Right lobe of liver (tissue), 6 donors: ENCODE results near the gene CDC16. TPM values are rescaled to one million over a fixed set of nuclear protein-coding genes. Genes with fewer than 3 reads are reported as not detected.

ENCODE experiments used
- ATAC-seq, 4 donors: fragments of 200-7000 bp; cut with Tn5 transposase; one replicate each; pipeline ENCODE4 v1.9.1; 2020; ENCODE audit warnings: mild to moderate bottlenecking in 4 of 4, moderate library complexity in 4 of 4
- DNase-seq, 3 donors: peaks; one replicate each; pipeline ENCODE4 v3.0.0-alpha.2; 2020
- H3K27ac ChIP-seq, 3 donors: fragments of 200-600 bp; one replicate each; pipeline ENCODE4 v1.8.0; 2022
- H3K27me3 ChIP-seq, 2 donors: fragments of 200-600 bp; one replicate each; pipeline ENCODE4 v1.8.0; 2022
- H3K36me3 ChIP-seq, 4 donors: fragments of 200-600 bp; sonication (generic) in 1 of 4; one replicate each; pipeline versions ENCODE4 v1.5.1 to v1.8.0; 2017 to 2022; ENCODE audit warnings: control low read depth in 1 of 4
- H3K4me1 ChIP-seq, 4 donors: fragments of 200-600 bp; sonication (generic) in 1 of 4; one replicate each; pipeline versions ENCODE4 v1.5.1 to v1.8.0; 2017 to 2022; ENCODE audit warnings: control low read depth in 1 of 4
- H3K4me3 ChIP-seq, 3 donors: fragments of 200-600 bp; one replicate each; pipeline ENCODE4 v1.8.0; 2022
- H3K9me3 ChIP-seq, 4 donors: fragments of 200-600 bp; sonication (generic) in 1 of 4; one replicate each; pipeline versions ENCODE4 v1.5.1 to v1.8.0; 2017 to 2022; ENCODE audit warnings: control low read depth in 1 of 4
- POLR2A ChIP-seq: fragments of 450-650 bp; IDR thresholded peaks from one replicate; pipeline ENCODE4 v1.6.1; 2017; ENCODE audit warnings: antibody characterized with exemption, mild to moderate bottlenecking
- WGBS: methylation state at CpG from one replicate; pipeline ENCODE4 v1.1.6; 2018; ENCODE audit warnings: low coverage, low lambda C conversion rate; ENCODE audit not compliant: insufficient coverage; ENCODE audit errors: missing lambda C conversion rate; 5-methylcytosine and 5-hydroxymethylcytosine counted together
- intact Hi-C, 2 donors: fragments of 100-400 bp; cut with DNase I; formaldehyde crosslinking; loops; one replicate each; pipeline versions ENCODE4 v1.11.2 to v1.14.1; 2022
- total RNA-seq, 6 experiments: library from RNA; depleted of rRNA in 2 of 6; stranded (reverse); fragments of >200 nt in 2 of 6; fragmentation: NEBNext Ultra II Directional in 3 of 6; extraction: Animal tissue kit (Norgen Biotek cat#: 25700) in 3 of 6; gene quantifications; one replicate each; pipeline versions ENCODE4 v1.1.0 to v1.2.4, GENCODE V29; 2016 to 2023
- TF ChIP-seq, protein P1 (sequence below), 4 donors: fragments of 200-600 bp in 3 of 4; fragments of 450-650 bp in 1 of 4; IDR thresholded peaks; one replicate each; pipeline versions ENCODE4 v1.5.1 to v1.8.0; 2016 to 2022; ENCODE audit warnings: antibody characterized with exemption in 4 of 4, mild to moderate bottlenecking in 2 of 4
- donor health status: DM: no; HTN: yes; CAD: no.
- donor health status: DM: no; HTN: no; CAD: no.
- donor health status: DM: no; HTN: no; CAD: no.
- donor health status: DM: no; HTN: yes; CAD: no.
- donor health status: DM: no; HTN: yes; CAD: no.

Gene CDC16
- total RNA-seq, 6 experiments from 2014 or later, result 28.4 to 47.6 (median 35.8) TPM

DNA sequence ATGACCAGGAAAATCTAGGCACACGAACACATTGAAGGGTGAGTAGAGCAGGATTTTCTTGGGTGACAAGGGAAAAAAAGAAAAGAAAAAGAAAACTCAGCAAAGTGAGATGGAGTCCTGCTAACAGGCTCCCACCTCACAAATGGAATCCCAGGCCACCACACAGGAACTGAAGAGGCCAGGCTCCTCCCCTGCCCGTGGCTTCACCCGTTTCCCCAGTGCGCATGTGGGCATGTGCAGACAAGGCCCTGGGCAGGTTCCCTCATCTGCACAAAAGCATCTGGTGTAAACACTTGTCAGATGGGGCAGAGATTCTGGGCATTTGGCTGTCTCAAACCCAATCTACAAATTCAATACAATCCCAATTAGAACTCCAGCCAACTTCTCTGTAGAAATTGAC, 31.2 kb upstream of the CDC16 start:
- no peak overlapping the region for H3K27ac ChIP-seq
- no peaks in the 10 kb centered on the region for H3K9me3 ChIP-seq
- no peak overlapping the region for H3K4me3 ChIP-seq
- DNase-seq, result no peak
- ATAC-seq, result no peak
- intact Hi-C loops, result no loop called here
- TF ChIP-seq, protein P1, sequence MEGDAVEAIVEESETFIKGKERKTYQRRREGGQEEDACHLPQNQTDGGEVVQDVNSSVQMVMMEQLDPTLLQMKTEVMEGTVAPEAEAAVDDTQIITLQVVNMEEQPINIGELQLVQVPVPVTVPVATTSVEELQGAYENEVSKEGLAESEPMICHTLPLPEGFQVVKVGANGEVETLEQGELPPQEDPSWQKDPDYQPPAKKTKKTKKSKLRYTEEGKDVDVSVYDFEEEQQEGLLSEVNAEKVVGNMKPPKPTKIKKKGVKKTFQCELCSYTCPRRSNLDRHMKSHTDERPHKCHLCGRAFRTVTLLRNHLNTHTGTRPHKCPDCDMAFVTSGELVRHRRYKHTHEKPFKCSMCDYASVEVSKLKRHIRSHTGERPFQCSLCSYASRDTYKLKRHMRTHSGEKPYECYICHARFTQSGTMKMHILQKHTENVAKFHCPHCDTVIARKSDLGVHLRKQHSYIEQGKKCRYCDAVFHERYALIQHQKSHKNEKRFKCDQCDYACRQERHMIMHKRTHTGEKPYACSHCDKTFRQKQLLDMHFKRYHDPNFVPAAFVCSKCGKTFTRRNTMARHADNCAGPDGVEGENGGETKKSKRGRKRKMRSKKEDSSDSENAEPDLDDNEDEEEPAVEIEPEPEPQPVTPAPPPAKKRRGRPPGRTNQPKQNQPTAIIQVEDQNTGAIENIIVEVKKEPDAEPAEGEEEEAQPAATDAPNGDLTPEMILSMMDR (IDR thresholded peaks at IDR 0.05), result no peak
- no peak for TF ChIP-seq POLR2A
- no peaks in the 10 kb centered on the region for H3K36me3 ChIP-seq
- no peaks in the 10 kb centered on the region for H3K27me3 ChIP-seq
- H3K4me1 ChIP-seq, result no peaks in the 10 kb centered on the region
- WGBS, result 35% methylated on average over 3 of the region's 4 CpGs

- WGBS, result 39% methylated on average over 4 of the region's 4 CpGs
- intact Hi-C loops, result no loop called here
- ATAC-seq (no peak), DNase-seq (no peak)
- Histone ChIP-seq H3K27me3 (no peaks in the 10 kb centered on the region), H3K36me3 (no peaks in the 10 kb centered on the region), H3K4me3 (no peak overlapping the region), H3K9me3 (no peaks in the 10 kb centered on the region), H3K27ac (no peak overlapping the region), H3K4me1 (no peaks in the 10 kb centered on the region)
- TF ChIP-seq, protein P1 (IDR thresholded peaks at IDR 0.05), result no peak
- TF ChIP-seq POLR2A, result no peak
These were observed 29.8 kb upstream of the CDC16 start for GRCh38 chr13:114204894-114205293.

- Histone ChIP-seq H3K4me3 (no peak overlapping the region), H3K9me3 (no peaks in the 10 kb centered on the region), H3K4me1 (no peaks in the 10 kb centered on the region), H3K27ac (no peak overlapping the region), H3K27me3 (no peaks in the 10 kb centered on the region), H3K36me3 (no peaks in the 10 kb centered on the region)
- intact Hi-C loops, result no loop called here
- no peak for TF ChIP-seq POLR2A
- TF ChIP-seq, protein P1 (IDR thresholded peaks at IDR 0.05), result no peak
- ATAC-seq, result no peak
- WGBS, result 51% methylated on average over 6 of the region's 6 CpGs
- DNase-seq, result no peak
These were observed 26.6 kb upstream of the CDC16 start for GRCh38 chr13:114208134-114208533.

GRCh38 chr13:114211446-114212157, 23.1 kb upstream of the CDC16 start:
- WGBS, result 55% methylated on average over 19 of the region's 26 CpGs
- no peaks in the 10 kb centered on the region for H3K4me1 ChIP-seq
- no peaks in the 10 kb centered on the region for H3K36me3 ChIP-seq
- no peaks in the 10 kb centered on the region for H3K27me3 ChIP-seq
- ATAC-seq, result peak in 1 of 4 donors; percentile 35
- TF ChIP-seq POLR2A, result no peak
- TF ChIP-seq, protein P1 (IDR thresholded peaks at IDR 0.05), result no peak
- H3K9me3 ChIP-seq, result no peaks in the 10 kb centered on the region
- H3K27ac ChIP-seq, result no peak overlapping the region
- no peak overlapping the region for H3K4me3 ChIP-seq
- intact Hi-C loops, result no loop called here
- DNase-seq, result no peak
